ENCODE measurements around the gene VRK3.
"Not testable (repeated sequence)": the region's sequence is repeated elsewhere in the genome, so short reads cannot be mapped to it uniquely, and the experiment has no call there.

Gene VRK3

GRCh38 chr19:49985871-49986270 is 39.3 kb downstream of the VRK3 start:
- DNase-seq: no peak

DNA sequence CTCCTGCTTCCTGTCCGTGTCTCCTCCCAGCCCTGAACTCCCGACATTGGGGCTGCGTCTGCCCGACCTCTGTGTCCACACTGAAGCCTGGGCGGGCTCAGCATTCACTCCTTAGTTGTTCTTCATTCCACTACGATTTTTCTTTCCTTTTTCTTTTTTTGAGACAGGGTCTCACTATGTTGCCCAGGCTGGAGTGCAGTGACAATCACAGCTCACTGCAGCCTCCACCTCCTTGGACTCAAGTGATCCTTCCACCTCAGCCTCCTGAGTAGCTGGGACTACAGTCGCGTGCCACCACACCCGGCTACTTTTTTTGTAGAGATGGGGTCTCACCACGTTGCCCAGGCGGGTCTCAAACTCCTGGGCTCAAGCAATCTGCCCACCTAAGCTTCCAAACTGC is 40.7 kb downstream of the VRK3 start:
- DNase-seq: no peak

DNA sequence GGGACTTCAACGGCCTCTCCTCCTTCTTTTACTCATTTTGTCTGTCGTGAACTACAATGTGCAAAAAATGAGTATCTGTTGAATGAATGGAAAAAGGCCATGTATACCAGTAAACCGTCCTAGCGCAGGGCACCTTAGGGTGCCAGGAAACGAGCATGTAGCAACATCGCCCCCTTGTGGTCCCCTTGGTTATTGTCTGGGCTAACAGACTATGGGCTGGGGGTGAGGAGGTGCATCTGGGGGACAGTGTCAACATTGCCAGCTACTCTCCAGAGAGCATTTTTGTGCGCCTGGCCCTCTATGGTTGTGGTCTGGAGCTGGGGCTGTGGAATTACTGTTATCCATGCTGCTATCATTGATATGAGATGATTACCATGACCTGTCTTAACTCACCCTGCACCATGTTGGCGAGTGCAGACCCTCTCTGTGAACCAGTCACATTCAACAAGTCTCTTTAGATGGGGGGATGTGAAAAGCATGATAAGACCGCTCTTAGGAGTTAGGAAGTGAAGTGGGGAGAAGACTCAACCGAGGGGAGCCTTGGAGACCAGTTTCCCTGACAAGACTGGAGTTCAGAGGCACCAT is 41.4 kb downstream of the VRK3 start:
- no peak for DNase-seq

DNA sequence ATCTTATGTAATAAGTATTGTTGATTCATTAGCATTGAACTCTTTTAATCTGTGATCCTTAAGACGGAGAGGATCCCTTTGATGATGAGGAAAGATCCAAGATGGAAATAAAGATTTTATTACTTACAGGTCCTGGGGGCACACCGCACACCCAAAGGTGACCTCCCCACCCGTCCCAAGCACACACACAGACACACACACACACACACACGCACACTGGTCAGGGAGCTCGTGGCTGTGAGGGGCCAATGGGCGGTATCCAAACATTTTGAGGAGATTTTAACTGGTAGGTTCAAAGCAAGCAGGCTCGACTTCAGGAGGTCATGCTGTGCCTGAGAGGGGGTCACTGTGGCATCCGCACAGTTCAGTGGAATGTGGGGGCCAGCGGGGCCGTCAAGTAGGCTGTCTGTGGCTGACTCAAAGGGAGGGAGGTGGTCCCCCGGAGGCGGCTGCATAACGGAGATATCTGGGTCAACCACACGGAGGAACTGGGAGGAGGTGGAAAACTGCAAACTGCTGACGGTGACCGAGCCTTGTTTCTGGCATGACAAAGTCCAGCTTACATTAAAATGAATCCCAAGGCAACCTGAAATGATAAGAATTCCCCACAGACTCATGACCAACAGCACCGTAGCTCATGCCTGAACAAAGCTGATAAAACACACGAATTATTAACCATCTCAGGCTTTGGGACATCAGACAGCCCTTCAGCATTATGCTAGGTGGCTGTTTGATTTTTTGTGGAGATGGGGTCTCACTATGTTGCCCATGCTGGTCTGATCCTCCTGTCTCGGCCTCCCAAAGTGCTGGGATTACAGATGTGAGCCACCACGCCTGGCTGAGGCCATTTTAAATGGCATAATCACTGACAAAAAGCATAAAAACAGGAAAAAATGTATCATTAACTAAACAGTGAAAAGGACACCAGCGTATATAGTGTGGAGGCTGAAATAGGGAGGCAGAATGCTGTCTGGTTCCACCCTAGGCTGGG is 43.3 kb downstream of the VRK3 start:
- DNase-seq: no peak

DNA sequence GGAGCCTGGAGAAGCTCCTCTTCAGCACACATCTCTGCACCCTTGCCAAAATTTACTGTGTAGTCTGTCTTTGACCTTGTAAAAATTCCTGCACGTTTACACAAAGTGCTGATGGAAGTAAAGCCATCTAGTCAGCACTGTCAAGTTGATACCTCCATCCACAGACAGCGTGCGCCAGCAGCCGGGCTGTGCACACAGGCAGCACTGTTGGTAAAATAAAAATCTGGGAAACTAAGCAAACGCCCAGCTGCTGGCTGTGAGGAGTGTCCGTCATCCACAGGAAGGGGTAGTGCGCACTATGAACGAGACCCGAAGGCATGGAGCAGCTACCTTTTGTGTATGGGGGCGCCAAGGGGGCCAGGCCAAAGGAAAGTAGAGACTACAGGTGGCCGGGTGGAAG is 46.8 kb downstream of the VRK3 start:
- no peak for DNase-seq

DNA sequence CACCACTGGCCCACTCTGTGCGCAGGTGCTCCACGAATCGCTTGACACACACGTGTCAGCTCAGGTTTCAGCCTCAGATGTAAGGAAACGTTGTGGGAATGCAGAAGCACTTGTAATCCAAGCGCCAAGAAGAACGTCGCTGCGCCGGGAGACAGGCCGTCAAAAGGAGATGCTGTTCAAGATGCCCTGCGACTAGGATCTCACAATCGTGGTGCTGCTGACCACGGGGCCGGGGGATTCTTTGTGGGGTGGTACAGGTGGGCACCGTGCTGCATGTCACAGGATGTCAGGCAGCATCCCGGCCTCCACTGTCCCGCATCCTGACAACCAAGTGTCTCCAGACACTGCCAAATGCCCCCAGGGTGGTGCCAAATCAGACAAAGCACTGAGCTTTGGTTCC is 47.3 kb downstream of the VRK3 start:
- DNase-seq: no peak

DNA sequence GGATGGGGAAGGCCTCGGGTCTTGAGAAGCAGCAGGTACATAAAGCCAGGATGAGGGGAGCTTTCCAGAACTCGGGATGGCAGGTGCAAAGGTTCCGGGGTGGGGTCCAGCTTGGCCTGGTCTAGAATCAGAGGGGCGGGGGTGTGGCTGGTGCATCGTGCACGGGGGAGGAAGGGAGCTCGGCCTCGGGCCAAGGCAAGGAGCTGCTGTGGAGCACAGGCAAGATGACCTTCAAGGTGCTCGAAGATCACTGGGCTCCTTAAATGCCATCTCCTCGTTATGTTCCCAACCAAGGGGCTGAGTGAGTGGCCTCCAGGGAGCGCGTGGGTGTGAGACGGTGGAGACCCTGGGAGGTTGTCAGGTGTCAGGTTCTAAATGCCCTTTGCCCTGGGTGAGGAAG is 48.1 kb downstream of the VRK3 start:
- DNase-seq: no peak

DNA sequence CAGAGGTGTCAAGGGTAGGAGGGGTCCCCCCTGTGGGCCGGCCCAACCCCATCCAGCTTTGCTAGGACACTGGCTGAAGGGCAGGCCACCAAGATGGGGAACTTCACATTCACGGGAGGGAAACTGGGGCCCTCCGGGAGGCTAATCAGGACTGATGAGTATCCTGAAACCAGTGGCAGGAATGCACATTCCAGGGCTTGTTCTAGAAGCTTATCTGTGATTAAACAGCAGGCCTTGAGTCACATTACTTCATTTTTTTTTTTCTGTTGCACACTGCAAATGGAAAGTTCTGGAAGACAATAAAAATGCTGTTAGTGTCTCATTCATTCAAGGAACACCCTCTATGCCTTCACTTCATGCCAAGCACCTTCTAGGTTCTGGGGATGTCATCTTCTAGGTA is 48.7 kb downstream of the VRK3 start:
- no peak for DNase-seq

GRCh38 chr19:49975051-49975450 is 50.1 kb downstream of the VRK3 start:
- no peak for DNase-seq

DNA sequence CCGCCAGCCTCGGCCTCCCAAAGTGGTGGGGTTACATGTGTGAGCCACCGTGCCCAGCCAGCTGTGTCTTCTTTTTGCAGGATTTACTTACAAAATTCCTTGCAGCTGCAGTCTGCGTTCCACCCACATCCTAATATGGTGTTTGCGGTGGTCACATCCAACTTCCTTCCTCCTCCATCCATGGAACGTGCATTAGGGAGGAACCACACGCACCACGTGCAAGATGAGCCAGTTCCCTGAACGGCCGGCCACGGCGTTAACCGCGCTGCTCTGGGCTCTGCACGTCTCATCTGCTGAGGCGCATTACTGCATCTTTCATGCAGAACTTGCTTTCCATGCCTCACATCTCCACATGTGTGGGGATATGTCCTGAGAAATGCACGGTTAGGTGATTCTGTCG is 51.2 kb downstream of the VRK3 start:
- DNase-seq: no peak

- DNase-seq: no peak
Observed at GRCh38 chr19:49972841-49973240, 52.3 kb downstream of the VRK3 start.

- DNase-seq: no peak
Observed at GRCh38 chr19:49971991-49972411, 53.2 kb downstream of the VRK3 start.

GRCh38 chr19:49969355-49969754 is 55.8 kb downstream of the VRK3 start:
- DNase-seq: not testable (repeated sequence)

DNA sequence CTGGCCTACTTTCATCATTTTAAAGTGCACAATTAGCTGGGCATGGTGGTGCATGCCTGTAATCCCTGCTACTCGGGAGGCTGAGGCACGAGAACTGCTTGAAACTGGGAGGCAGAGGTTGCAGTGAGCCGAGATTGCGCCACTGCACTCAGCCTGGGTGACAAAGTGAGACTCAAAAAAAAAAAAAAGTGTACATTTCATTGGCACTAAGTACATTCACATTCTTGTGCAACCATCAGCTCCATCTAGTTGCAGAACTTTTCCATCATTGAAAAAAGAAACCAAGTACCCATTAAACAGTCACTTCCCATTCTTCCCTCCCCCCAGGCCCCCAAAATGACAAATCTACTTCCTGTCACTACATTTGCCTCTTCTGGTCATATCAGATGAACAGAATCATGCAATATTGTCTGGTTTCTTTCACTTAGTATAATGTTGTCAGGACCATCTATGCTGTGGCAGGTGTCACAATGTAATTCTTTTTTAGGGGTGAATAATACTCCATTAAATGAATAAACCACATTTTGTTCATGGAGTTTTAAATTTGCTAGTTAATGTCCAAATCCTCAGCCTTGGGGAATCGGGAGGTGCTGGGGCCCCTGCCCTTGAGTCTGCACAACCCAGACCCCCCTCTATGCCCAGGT is 56.8 kb downstream of the VRK3 start:
- DNase-seq: no peak

DNA sequence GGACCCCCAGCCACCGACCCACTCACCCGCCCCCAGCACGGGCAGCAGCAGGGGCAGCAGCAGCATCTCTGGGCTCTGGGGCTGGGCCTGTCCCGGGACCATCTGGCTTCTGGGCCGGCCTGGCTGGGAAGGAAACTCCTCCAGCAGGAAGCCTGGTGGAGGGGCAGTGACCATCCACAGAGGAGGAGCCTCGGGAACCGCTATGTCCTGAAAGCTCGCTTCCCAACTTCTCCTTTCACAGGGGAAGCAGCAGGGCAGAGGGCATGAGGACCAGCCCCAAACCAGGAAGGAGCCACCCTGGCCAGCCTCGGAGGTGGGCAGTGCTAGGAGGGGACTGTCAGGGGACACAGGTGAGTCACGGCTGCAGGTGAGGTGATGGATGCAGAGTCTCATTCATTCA is 64.2 kb downstream of the VRK3 start, which contains the start of gene SIGLEC11:
SIGLEC11 (minus strand) TSS at position 193 of the 400 bp plus-strand sequence; CDS start at position 102, 91 bp downstream.
- DNase-seq: not testable (repeated sequence)

- not testable (repeated sequence) for DNase-seq
Observed at GRCh38 chr19:49959892-49960291, 65.3 kb downstream of the VRK3 start.

DNA sequence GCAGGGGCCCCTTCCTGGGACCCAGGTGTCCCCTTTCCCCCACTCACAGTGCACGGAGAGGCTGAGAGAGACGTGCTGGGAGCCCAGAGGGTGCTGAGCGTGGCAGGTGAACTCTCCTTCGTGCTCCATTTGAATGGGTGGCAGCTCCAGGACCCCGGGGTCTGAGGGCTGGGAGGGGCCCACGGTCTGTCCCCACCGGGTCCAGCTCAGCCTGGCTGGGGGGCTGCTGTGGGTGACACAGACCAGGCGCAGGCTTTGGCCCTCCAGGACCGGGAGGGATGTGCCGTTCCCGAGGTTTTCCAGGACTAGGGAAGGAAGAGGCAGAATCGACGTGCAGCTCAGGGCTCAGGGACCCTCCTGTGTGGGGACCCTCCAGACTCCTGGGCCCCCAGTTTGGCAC is 66.6 kb downstream of the VRK3 start:
- not testable (repeated sequence) for DNase-seq

DNA sequence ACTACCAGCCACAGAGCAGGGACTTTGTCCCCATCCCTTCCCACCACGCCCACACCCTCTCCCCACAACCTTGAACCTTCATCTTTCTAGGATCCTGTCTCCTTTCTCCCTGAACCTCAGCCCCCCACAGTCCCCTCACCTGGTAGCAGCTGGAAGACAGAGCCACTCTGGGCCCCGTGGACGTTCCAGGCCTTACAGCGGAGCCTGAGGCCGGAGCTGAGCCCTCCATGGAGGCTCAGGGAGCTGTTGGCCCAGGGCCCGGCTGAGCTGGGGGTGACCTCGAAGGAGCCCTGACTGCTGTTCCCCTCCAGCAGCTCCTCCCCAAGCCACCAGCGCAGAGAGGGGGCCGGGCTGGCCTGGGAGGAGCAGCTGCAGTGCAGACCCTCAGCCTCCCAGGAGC is 67.0 kb downstream of the VRK3 start:
- DNase-seq: not testable (repeated sequence)

- DNase-seq: no peak
Observed at GRCh38 chr19:49957262-49957915, 67.8 kb downstream of the VRK3 start.

- DNase-seq: no peak
Observed at GRCh38 chr19:49956115-49956495, 69.1 kb downstream of the VRK3 start.

DNA sequence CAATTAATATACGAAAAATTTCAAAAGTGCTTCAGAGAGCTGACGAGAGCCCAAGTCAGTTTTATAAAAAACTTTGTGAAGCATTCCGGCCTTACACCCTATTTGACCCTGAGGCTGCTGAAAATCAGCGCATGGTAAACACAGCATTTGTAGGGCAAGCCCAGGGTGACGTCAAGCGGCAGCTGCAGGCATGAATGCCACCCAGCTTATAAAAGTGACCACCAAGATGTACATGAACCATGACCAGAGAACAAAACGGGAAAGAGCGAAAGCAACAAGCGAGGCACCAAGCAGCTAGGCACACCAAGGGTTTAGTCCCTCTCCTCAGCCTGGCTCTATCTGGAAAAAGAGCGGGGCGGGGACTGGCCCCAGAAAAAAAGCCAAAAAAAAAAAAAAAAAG is 70.2 kb downstream of the VRK3 start:
- DNase-seq: no peak

DNA sequence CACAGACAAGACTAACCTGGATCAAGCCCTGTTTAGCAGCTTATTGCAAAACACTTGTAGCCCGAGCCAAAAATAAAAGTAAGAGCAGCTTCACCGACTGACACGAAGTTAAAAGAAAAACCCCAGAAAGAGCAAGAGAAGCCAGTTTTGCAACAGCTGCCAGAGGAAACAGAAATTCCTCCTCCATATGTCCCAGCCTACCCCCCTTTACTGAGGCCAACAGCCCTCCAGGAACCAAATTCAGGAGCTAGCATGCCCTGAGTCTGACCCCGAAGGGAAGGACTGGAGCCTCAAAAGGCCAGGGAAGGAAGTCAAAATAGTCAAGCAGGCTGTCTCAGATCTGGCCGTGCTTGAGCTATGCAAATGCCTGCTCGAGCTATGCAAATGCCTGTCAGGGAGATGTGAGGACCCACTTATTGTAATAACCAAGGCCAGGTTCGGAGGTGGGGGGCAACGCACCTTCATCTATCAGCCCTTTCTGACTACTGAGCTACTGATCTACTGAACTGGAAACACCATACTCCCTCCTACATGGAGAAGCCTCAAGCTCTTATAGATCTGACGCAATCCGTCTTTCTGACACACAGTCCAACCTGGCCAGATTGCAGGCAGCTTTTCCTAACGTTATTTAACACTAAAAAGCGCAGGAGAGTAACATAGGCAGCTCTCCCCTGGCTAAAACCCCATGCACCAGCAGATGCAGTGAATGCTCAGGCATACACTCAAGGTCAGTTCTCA is 70.9 kb downstream of the VRK3 start:
- DNase-seq: no peak
